Measurements from ENCODE around the gene PALM3. TPM values are rescaled to one million over a fixed set of nuclear protein-coding genes. Genes with fewer than 3 reads are reported as not detected.

The PALM3 gene
- total RNA-seq, 2 experiments from 2014 or later: not detected

DNA sequence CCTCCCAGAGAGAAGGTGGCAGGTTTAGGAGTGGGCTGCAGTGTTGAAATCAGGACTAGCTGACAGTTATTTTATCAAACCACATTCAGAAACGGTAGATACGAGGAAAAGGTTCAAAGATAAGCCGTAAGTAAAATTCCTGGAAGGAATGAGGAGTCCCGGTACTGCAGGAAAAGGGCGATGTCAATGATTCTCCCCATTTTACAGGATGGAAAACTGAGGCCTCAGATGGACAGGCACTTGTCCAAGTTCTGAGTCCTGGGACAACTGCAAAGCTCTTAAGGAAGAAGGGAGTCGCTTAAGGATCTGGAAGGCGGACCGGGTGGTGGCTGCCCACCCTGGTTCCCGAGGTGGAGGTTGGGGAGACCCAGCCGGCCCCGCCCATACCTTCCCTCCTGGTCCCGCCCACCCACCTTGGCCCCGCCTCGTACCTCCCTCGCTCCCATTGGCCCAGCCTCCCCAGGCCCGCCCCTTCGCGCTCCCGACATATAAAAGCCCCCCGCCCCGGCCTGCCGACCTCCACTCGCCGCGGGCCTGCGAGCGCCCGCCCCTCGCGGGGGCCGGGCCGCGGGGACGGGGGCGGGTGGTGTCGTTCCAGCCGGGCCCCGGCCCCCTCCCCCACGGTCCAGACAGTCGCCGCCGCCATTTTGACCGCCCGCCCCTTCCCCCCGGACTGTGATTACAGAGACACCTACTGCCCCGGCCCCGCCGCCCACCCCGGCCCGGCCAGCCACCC, 56.4 kb downstream of the PALM3 start:
- peak overlapping the region; percentile 88 for H3K4me3 Mint-ChIP-seq
- POLR2A ChIA-PET: interaction anchor here (0.7 to 5.9 kb wide), 14 partner anchors 12 to 377 kb away, joined by 3 to 56 read pairs (median 5); partner anchors contain the start of genes DCAF15 and IL27RA
- ATAC-seq: peak; percentile 56
- peaks cover 6% of the 10 kb centered on the region for H3K36me3 Mint-ChIP-seq (ENCODE audit: low read depth)
- peaks cover 50% of the 10 kb centered on the region for H3K4me1 Mint-ChIP-seq (ENCODE audit: low read depth)
- CTCF ChIA-PET: interaction anchor here (1.0 to 1.6 kb wide), 3 partner anchors 18 to 132 kb away, joined by 3 to 8 read pairs (median 4); partner anchors contain the start of gene IL27RA
- no peaks in the 10 kb centered on the region for H3K9me3 Mint-ChIP-seq (ENCODE audit: insufficient read depth)
- DNase-seq: peak; percentile 93
- H3K27me3 Mint-ChIP-seq (ENCODE audit: low read depth): no peaks in the 10 kb centered on the region
- H3K27ac Mint-ChIP-seq: peak overlapping the region; percentile 98

- Mint-ChIP-seq H3K4me3 (peak overlapping the region; percentile 66), H3K9me3 (ENCODE audit: insufficient read depth) (no peaks in the 10 kb centered on the region), H3K36me3 (ENCODE audit: low read depth) (peaks cover 13% of the 10 kb centered on the region), H3K27me3 (ENCODE audit: low read depth) (no peaks in the 10 kb centered on the region), H3K4me1 (ENCODE audit: low read depth) (peaks cover 56% of the 10 kb centered on the region), H3K27ac (peak overlapping the region; percentile 97)
- no peak for DNase-seq
- CTCF ChIA-PET: interaction anchor here (0.8 to 1.8 kb wide), 4 partner anchors 11 to 123 kb away, joined by 3 to 6 read pairs (median 4); no protein-coding TSS in a partner anchor
- ATAC-seq: no peak
- POLR2A ChIA-PET: interaction anchor here (0.7 to 5.9 kb wide), 10 partner anchors 12 to 377 kb away, joined by 3 to 56 read pairs (median 5); partner anchors contain the start of genes DCAF15 and IL27RA
Observed at GRCh38 chr19:14004619-14005348, 57.1 kb downstream of the PALM3 start.

Other genes starting within 250 kb of the PALM3 start
- under 1 TPM; 0.60 to 0.90 TPM for gene NANOS3, start 184.9 kb downstream of the PALM3 start, total RNA-seq
- 1 to 10 TPM; 4.2 to 5.0 TPM for gene BRME1, start 156.0 kb downstream of the PALM3 start, total RNA-seq
- 10 to 100 TPM; 27.8 to 28.9 TPM for gene CC2D1A, start 155.9 kb downstream of the PALM3 start, total RNA-seq
- gene PODNL1, start 123.7 kb downstream of the PALM3 start, total RNA-seq: 1 to 10 TPM in 1 of 2 experiments, under 1 TPM in 1; 0.11 to 1.3 TPM
- 100 to 1,000 TPM in 1 of 2 experiments, 10 to 100 TPM in 1; 90.1 to 104 TPM for gene DCAF15, start 109.6 kb downstream of the PALM3 start, total RNA-seq
- gene RFX1, start 55.8 kb downstream of the PALM3 start, total RNA-seq: 10 to 100 TPM; 15.9 to 17.7 TPM
- not detected for gene RLN3, start 33.9 kb downstream of the PALM3 start, total RNA-seq
- 10 to 100 TPM; 39.7 to 39.8 TPM for gene IL27RA, start 30.3 kb downstream of the PALM3 start, total RNA-seq
- 1 to 10 TPM; 1.0 to 1.1 TPM for gene MISP3, start 10.7 kb upstream of the PALM3 start, total RNA-seq
- gene C19orf67, start 23.7 kb upstream of the PALM3 start, total RNA-seq: not detected
- 10 to 100 TPM; 72.0 to 76.1 TPM for gene SAMD1, start 28.7 kb upstream of the PALM3 start, total RNA-seq
- gene PRKACA, start 55.7 kb upstream of the PALM3 start, total RNA-seq: 10 to 100 TPM; 69.2 to 72.4 TPM
- 100 to 1,000 TPM; 131 TPM for gene ASF1B, start 74.5 kb upstream of the PALM3 start, total RNA-seq
- gene ADGRL1, start 144.1 kb upstream of the PALM3 start, total RNA-seq: 1 to 10 TPM; 6.3 to 7.7 TPM